ENCODE results near the gene CCDC7. TPM values are rescaled to one million over a fixed set of nuclear protein-coding genes. Genes with fewer than 3 reads are reported as not detected.

Gene CCDC7
- total and polyA plus RNA-seq, 2 experiments from 2014 or later, result 2.2 TPM

DNA sequence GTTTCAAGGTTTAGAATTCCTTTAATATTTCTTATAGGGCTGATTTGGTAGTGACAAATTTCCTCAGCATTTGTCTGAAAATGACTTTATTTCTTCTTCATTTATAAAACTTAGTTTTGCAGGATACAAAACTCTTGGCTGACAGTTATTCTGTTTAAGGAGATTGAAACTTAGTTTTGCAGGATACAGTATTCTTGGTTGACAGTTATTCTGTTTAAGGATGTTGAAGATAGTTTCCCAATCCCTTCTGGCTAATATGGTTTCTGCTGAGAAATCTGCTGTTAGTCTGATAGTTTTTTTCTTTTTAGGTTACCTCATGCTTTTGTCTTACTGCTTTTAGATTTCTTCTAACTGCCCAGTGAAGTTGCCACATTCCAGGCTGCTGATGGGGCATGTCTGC lies 325.3 kb downstream of the CCDC7 start:
- Histone ChIP-seq H3K4me3 (no peak overlapping the region), H3K9me2 (ENCODE audit: insufficient read depth) (no peaks in the 10 kb centered on the region), H3K36me3 (ENCODE audit: low read depth) (no peaks in the 10 kb centered on the region), H3K27ac (no peak overlapping the region), H3K79me2 (ENCODE audit: insufficient read depth) (no peaks in the 10 kb centered on the region), H3K27me3 (replicated peaks; ENCODE audit: insufficient read depth) (no peaks in the 10 kb centered on the region), H3K4me2 (ENCODE audit: unreplicated experiment) (no peak overlapping the region), H2AFZ (no peak overlapping the region), H3F3A (ENCODE audit: insufficient read depth) (no peaks in the 10 kb centered on the region), H3K4me1 (ENCODE audit: insufficient read depth) (no peaks in the 10 kb centered on the region), H3K9ac (no peak overlapping the region), H3K9me3 (ENCODE audit: low read depth) (no peaks in the 10 kb centered on the region), H4K20me1 (ENCODE audit: insufficient read depth) (no peaks in the 10 kb centered on the region)
- peak; percentile 1 for DNase-seq
- TF ChIP-seq EZH2phosphoT487 (IDR thresholded peaks at IDR 0.05; ENCODE audit: insufficient read depth, low read depth) (no peak), EZH2 (IDR thresholded peaks at IDR 0.05; ENCODE audit: insufficient read depth, poor library complexity, severe bottlenecking) (no peak)
- in situ Hi-C loops (cut with MboI), result no loop called here

DNA sequence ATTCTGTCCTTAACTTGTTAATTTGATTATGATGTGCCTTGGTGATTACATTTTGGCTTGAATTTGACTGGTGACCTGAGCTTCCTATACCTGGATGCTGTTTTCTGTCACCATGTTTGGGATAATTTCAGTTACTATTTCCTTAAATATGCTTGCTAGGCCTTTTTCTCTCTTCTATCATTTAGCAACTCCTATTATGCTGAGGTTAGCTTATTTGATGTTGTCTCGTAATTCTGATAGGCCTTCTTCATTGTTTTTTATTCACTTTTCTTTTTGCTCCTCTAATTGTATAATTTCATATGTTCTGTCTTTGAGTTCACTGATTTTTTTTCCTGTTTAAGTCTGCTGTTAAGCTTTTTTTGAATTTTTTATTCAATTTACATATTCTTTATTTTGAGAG lies 327.2 kb downstream of the CCDC7 start:
- Histone ChIP-seq H3F3A (ENCODE audit: insufficient read depth) (no peaks in the 10 kb centered on the region), H3K9me2 (ENCODE audit: insufficient read depth) (no peaks in the 10 kb centered on the region), H2AFZ (no peak overlapping the region), H3K36me3 (ENCODE audit: low read depth) (no peaks in the 10 kb centered on the region), H3K4me1 (ENCODE audit: insufficient read depth) (no peaks in the 10 kb centered on the region), H3K27me3 (replicated peaks; ENCODE audit: insufficient read depth) (no peaks in the 10 kb centered on the region), H3K27ac (no peak overlapping the region), H4K20me1 (ENCODE audit: insufficient read depth) (no peaks in the 10 kb centered on the region), H3K4me2 (ENCODE audit: unreplicated experiment) (no peak overlapping the region), H3K4me3 (no peak overlapping the region), H3K79me2 (ENCODE audit: insufficient read depth) (no peaks in the 10 kb centered on the region), H3K9ac (no peak overlapping the region), H3K9me3 (ENCODE audit: low read depth) (no peaks in the 10 kb centered on the region)
- DNase-seq, result no peak
- TF ChIP-seq EZH2 (IDR thresholded peaks at IDR 0.05; ENCODE audit: insufficient read depth, poor library complexity, severe bottlenecking) (no peak), EZH2phosphoT487 (IDR thresholded peaks at IDR 0.05; ENCODE audit: insufficient read depth, low read depth) (no peak)
- 23 to 42% methylated on average over 1 of the region's 1 CpG for WGBS, 2 experiments (ENCODE audit: low coverage in 1 of 2, low lambda C conversion rate in 2 of 2, missing lambda C conversion rate in 2 of 2)
- in situ Hi-C loops (cut with MboI), result no loop called here

DNA sequence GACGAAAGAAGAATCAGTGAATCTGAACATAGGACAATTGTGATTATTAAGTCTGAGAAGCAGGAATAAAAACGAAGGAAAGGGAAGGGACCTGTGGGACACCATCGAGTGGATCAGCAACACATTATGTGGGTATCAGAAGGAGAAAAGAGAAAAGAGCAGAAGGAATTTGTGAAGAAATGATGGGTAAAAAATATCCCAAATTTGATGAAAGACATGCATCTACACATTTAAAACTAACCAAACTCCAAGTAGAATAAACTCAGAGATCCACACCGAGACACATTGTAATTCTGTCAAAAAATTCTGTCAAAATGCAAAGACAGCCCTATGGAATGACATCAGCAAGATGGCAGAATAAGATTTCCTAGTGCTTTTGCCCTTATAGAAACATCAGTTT lies 341.0 kb downstream of the CCDC7 start:
- H3K9me3 ChIP-seq (ENCODE audit: low read depth), result peaks cover 4% of the 10 kb centered on the region
- no peak overlapping the region for H3K4me2 ChIP-seq (ENCODE audit: unreplicated experiment)
- H3K27ac ChIP-seq, result no peak overlapping the region
- H3K4me3 ChIP-seq, result no peak overlapping the region
- no peaks in the 10 kb centered on the region for H3K79me2 ChIP-seq (ENCODE audit: insufficient read depth)
- no peaks in the 10 kb centered on the region for H4K20me1 ChIP-seq (ENCODE audit: insufficient read depth)
- in situ Hi-C loops (cut with MboI), result loop anchor here (25.0 kb wide), 2 partner anchors 375 to 1850 kb away; no protein-coding TSS in a partner anchor
- DNase-seq, result no peak
- no peaks in the 10 kb centered on the region for H3F3A ChIP-seq (ENCODE audit: insufficient read depth)
- no peaks in the 10 kb centered on the region for H3K9me2 ChIP-seq (ENCODE audit: insufficient read depth)
- WGBS, 2 experiments (ENCODE audit: low coverage in 1 of 2, low lambda C conversion rate in 2 of 2, missing lambda C conversion rate in 2 of 2), result 73 to 75% methylated on average over 4 of the region's 4 CpGs
- no peaks in the 10 kb centered on the region for H3K27me3 ChIP-seq (replicated peaks; ENCODE audit: insufficient read depth)
- no peak overlapping the region for H3K9ac ChIP-seq
- TF ChIP-seq EZH2 (IDR thresholded peaks at IDR 0.05; ENCODE audit: insufficient read depth, poor library complexity, severe bottlenecking), result no peak
- TF ChIP-seq EZH2phosphoT487 (IDR thresholded peaks at IDR 0.05; ENCODE audit: insufficient read depth, low read depth), result no peak
- no peaks in the 10 kb centered on the region for H3K36me3 ChIP-seq (ENCODE audit: low read depth)
- H3K4me1 ChIP-seq (ENCODE audit: insufficient read depth), result no peaks in the 10 kb centered on the region
- H2AFZ ChIP-seq, result no peak overlapping the region

DNA sequence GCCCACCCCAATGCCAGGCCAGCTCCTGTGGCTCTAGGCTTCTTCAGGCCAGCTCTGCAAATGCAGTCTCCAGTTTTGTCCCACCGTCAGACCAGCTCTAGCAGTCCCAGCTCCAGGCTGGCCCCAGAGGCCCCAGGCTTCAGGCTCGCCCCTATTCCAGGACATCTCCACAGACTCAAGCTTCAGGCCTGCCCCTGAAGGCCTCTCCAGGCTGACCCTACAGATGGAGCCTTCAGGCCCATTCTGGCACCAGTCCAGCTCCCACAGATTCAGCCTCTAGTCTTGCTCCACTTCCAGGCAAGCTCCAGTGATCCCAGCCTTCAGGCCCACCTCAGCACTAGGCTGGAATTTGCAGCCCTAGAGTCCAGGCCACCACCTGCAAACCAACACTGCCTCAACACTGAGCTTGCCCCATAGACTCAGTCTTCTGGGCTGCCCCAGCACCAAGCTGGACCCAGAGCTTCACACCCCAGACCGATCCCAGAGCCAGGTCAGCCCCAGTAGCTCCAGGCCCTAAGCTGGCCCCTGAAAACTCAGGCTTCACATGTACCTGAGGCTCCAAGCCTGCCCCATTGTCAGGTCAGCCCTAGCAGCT lies 341.8 kb downstream of the CCDC7 start:
- Histone ChIP-seq H2AFZ (no peak overlapping the region), H3K4me3 (no peak overlapping the region), H3K9ac (no peak overlapping the region), H3K9me2 (ENCODE audit: insufficient read depth) (no peaks in the 10 kb centered on the region), H4K20me1 (ENCODE audit: insufficient read depth) (no peaks in the 10 kb centered on the region), H3K9me3 (ENCODE audit: low read depth) (peaks cover 4% of the 10 kb centered on the region), H3K79me2 (ENCODE audit: insufficient read depth) (no peaks in the 10 kb centered on the region), H3K4me2 (ENCODE audit: unreplicated experiment) (no peak overlapping the region), H3K4me1 (ENCODE audit: insufficient read depth) (no peaks in the 10 kb centered on the region), H3F3A (ENCODE audit: insufficient read depth) (no peaks in the 10 kb centered on the region), H3K27ac (no peak overlapping the region), H3K27me3 (replicated peaks; ENCODE audit: insufficient read depth) (no peaks in the 10 kb centered on the region), H3K36me3 (ENCODE audit: low read depth) (no peaks in the 10 kb centered on the region)
- no peak for DNase-seq
- in situ Hi-C loops (cut with MboI), result loop anchor here (25.0 kb wide), 2 partner anchors 375 to 1850 kb away; no protein-coding TSS in a partner anchor
- WGBS, 2 experiments (ENCODE audit: low coverage in 1 of 2, low lambda C conversion rate in 2 of 2, missing lambda C conversion rate in 2 of 2), result 49 to 63% methylated on average over 3 of the region's 3 CpGs
- TF ChIP-seq EZH2 (IDR thresholded peaks at IDR 0.05; ENCODE audit: insufficient read depth, poor library complexity, severe bottlenecking), result no peak
- no peak for TF ChIP-seq EZH2phosphoT487 (IDR thresholded peaks at IDR 0.05; ENCODE audit: insufficient read depth, low read depth)

DNA sequence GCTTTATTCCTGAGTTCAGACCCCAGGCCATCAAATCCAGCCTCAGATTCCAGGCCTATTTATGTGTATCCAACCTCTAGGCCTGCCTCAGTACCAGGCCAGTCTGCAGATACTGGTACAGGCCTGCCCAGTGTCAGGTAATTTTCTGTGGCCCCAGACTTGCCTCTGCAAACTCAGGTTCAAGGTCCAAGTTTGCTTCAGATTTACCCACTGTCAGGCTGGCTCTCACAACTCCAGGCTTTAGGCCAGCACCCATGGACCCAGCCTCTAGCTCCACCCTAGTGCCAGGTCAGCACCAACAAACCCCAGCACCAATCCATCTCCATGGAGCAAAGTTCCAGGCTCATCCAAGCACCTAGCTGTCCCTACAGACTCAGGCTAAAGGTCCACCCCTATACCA lies 342.4 kb downstream of the CCDC7 start:
- no peaks in the 10 kb centered on the region for H3K27me3 ChIP-seq (replicated peaks; ENCODE audit: insufficient read depth)
- H3K9ac ChIP-seq, result no peak overlapping the region
- no peak overlapping the region for H3K4me3 ChIP-seq
- no peak overlapping the region for H2AFZ ChIP-seq
- H3K4me1 ChIP-seq (ENCODE audit: insufficient read depth), result no peaks in the 10 kb centered on the region
- DNase-seq, result no peak
- H3K9me3 ChIP-seq (ENCODE audit: low read depth), result peaks cover 4% of the 10 kb centered on the region
- no peaks in the 10 kb centered on the region for H4K20me1 ChIP-seq (ENCODE audit: insufficient read depth)
- no peak overlapping the region for H3K4me2 ChIP-seq (ENCODE audit: unreplicated experiment)
- TF ChIP-seq EZH2 (IDR thresholded peaks at IDR 0.05; ENCODE audit: insufficient read depth, poor library complexity, severe bottlenecking) (no peak), EZH2phosphoT487 (IDR thresholded peaks at IDR 0.05; ENCODE audit: insufficient read depth, low read depth) (no peak)
- no peak overlapping the region for H3K27ac ChIP-seq
- no peaks in the 10 kb centered on the region for H3K79me2 ChIP-seq (ENCODE audit: insufficient read depth)
- no peaks in the 10 kb centered on the region for H3K9me2 ChIP-seq (ENCODE audit: insufficient read depth)
- no peaks in the 10 kb centered on the region for H3F3A ChIP-seq (ENCODE audit: insufficient read depth)
- no peaks in the 10 kb centered on the region for H3K36me3 ChIP-seq (ENCODE audit: low read depth)
- in situ Hi-C loops (cut with MboI), result loop anchor here (25.0 kb wide), 2 partner anchors 374 to 1849 kb away; no protein-coding TSS in a partner anchor

Measured in GM23248 (cell line).